GM13976 (cell line): ENCODE data around the gene SMIM27.
"Not testable (repeated sequence)": the region's sequence is repeated elsewhere in the genome, so short reads cannot be mapped to it uniquely, and the experiment has no call there.

Experiments used
- DNase-seq: peaks from one replicate; pipeline ENCODE4 v3.0.0; 2012; ENCODE audit warnings: low spot score
- in situ Hi-C: fragments of 300-500 bp; cut with MboI; formaldehyde crosslinking; loops from one replicate; pipeline ENCODE4 v1.12.0; 2022; ENCODE audit warnings: low sequenced_read_pairs, mixed read lengths, inconsistent platforms; ENCODE audit not compliant: unreplicated experiment
- TF ChIP-seq, protein P1 (sequence below): IDR thresholded peaks from 2 replicates; pipeline ENCODE4 v1.5.1; 2012; ENCODE audit warnings: borderline replicate concordance, mild to moderate bottlenecking; ENCODE audit not compliant: insufficient read depth; ENCODE audit errors: extremely low read depth, missing control alignments, control extremely low read depth

Gene SMIM27

GRCh38 chr9:32587901-32588300 is 35.8 kb downstream of the SMIM27 start:
- in situ Hi-C loops, result no loop called here
- TF ChIP-seq, protein P1, sequence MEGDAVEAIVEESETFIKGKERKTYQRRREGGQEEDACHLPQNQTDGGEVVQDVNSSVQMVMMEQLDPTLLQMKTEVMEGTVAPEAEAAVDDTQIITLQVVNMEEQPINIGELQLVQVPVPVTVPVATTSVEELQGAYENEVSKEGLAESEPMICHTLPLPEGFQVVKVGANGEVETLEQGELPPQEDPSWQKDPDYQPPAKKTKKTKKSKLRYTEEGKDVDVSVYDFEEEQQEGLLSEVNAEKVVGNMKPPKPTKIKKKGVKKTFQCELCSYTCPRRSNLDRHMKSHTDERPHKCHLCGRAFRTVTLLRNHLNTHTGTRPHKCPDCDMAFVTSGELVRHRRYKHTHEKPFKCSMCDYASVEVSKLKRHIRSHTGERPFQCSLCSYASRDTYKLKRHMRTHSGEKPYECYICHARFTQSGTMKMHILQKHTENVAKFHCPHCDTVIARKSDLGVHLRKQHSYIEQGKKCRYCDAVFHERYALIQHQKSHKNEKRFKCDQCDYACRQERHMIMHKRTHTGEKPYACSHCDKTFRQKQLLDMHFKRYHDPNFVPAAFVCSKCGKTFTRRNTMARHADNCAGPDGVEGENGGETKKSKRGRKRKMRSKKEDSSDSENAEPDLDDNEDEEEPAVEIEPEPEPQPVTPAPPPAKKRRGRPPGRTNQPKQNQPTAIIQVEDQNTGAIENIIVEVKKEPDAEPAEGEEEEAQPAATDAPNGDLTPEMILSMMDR, result no peak

GRCh38 chr9:32589083-32589723 is 37.1 kb downstream of the SMIM27 start:
- TF ChIP-seq, protein P1, result peak; percentile 37
- in situ Hi-C loops, result no loop called here
- DNase-seq, result peak; percentile 49

More at GRCh38 chr9:32587901-32588300, 35.8 kb downstream of the SMIM27 start:
- DNase-seq, result no peak

GRCh38 chr9:32590476-32590875 is 38.3 kb downstream of the SMIM27 start:
- TF ChIP-seq, protein P1, result no peak
- DNase-seq, result no peak
- in situ Hi-C loops, result no loop called here

DNA sequence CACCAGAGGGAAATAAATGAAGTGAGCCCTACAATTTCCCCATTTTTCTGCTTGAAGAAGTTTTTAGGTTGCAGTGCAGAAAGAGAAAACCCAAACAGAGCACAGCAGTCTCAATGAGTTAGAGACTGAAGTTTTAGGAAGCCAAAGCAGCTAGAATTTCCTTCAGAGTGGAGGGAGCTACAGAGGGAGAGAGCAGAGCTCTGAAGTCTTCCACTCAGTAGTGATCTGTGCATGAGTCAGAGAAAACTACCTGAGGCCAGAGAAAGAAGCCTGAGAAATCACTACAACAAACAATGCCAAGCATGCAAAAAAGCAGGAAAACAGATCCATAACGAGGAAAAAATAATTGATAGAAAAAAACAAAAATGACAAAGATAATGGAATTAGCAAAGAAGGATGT is 38.8 kb downstream of the SMIM27 start:
- DNase-seq, result no peak
- in situ Hi-C loops, result no loop called here

DNA sequence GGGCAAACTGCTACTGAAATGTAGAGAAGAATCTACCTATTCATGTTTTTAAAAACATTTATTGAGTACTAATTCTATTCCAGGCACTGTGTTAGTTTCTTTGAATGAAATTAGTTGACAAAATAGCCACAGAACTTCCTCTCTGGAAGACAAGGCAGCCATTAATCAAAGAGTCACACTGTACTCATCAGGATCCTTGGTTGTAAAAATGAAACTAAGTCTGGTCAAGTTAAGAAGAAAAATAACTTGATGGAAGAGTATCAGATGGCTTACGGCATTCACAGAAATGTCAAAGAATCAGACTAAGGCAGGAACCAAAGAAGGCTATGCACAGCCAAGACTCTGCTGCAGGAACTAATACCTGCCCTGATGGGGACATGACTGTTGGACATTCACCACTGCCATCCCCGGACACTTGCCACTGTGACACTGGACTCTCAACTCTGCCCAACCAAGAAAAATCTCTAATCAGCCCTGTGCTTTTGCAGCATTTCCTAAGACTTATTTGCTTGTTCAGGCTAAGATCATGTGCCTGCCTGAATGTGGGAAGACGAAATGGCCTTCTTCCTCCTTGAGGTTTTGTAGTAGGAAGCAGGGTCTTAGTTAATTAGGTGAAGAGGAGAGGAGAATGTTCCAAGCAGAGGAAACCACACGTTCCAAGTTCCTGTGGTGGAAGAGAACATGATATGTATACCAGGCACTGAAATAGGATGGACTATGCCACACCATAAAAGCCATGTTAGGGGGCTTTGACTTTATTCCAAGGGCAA is 44.2 kb downstream of the SMIM27 start:
- in situ Hi-C loops, result no loop called here
- DNase-seq, result no peak
- TF ChIP-seq, protein P1, result no peak

More for the DNA sequence above, 38.8 kb downstream of the SMIM27 start:
- TF ChIP-seq, protein P1, result no peak

DNA sequence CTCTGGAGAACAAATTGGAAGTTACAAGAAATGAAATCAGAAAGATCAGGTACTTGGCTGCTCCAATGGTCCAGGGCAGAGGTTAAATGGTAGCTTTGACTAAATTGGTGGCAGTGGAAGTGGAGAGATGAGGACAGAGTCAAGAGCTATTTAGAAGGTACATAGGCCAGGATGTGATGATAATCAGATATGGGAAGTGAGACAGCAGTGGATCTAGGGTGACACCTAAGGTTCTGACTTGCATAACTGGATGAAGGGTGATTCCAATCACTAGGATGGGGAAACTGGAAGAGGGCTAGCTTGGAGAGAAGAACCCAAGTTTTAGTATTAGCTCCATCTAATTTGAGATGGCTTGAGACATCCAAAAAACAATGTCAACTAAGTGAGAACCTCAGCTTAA is 44.8 kb downstream of the SMIM27 start:
- DNase-seq, result no peak
- in situ Hi-C loops, result no loop called here
- TF ChIP-seq, protein P1, result no peak

- DNase-seq, in situ Hi-C loops: not testable (repeated sequence)
Observed at GRCh38 chr9:32599021-32599420, 46.9 kb downstream of the SMIM27 start.
